Liver (tissue), 9 donors: ENCODE data around the gene CCDC86. TPM values are rescaled to one million over a fixed set of nuclear protein-coding genes. Genes with fewer than 3 reads are reported as not detected.

Experiments
- DNase-seq: peaks from one replicate; pipeline ENCODE4 v3.0.0-alpha.2; 2017; ENCODE audit warnings: low spot score
- H3K27ac ChIP-seq, 2 donors: one replicate each; pipeline ENCODE4 v1.7.0; 2013; ENCODE audit warnings: inconsistent platforms in 2 of 2, low read length in 2 of 2, control low read depth in 1 of 2, low read depth in 1 of 2, mild to moderate bottlenecking in 1 of 2
- H3K27me3 ChIP-seq, 4 donors: one replicate each; pipeline versions ENCODE4 v1.6.1 to v1.7.0; 2013; ENCODE audit warnings: low read length in 3 of 4, inconsistent platforms in 1 of 4, mild to moderate bottlenecking in 1 of 4, moderate library complexity in 1 of 4; ENCODE audit not compliant: control insufficient read depth in 4 of 4, insufficient read depth in 4 of 4
- H3K36me3 ChIP-seq, 4 donors: one replicate each; pipeline versions ENCODE4 v1.6.1 to v1.7.0; 2013; ENCODE audit warnings: low read length in 3 of 4, mild to moderate bottlenecking in 3 of 4, low read depth in 1 of 4, moderate library complexity in 1 of 4; ENCODE audit not compliant: control insufficient read depth in 4 of 4, insufficient read depth in 3 of 4
- H3K4me1 ChIP-seq, 4 donors: one replicate each; pipeline versions ENCODE4 v1.6.1 to v1.7.0; 2013; ENCODE audit warnings: low read length in 3 of 4, mild to moderate bottlenecking in 3 of 4, moderate library complexity in 1 of 4; ENCODE audit not compliant: control insufficient read depth in 4 of 4, insufficient read depth in 4 of 4
- H3K4me3 ChIP-seq, 3 donors: one replicate each; pipeline versions ENCODE4 v1.6.1 to v1.7.0; 2013; ENCODE audit warnings: low read length in 3 of 3, control low read depth in 1 of 3, low read depth in 1 of 3, mild to moderate bottlenecking in 1 of 3
- H3K9ac ChIP-seq, 2 donors: one replicate each; pipeline ENCODE4 v1.7.0; 2013; ENCODE audit warnings: low read length in 2 of 2, mild to moderate bottlenecking in 2 of 2, moderate library complexity in 2 of 2, control low read depth in 1 of 2, low read depth in 1 of 2
- H3K9me3 ChIP-seq, 4 donors: one replicate each; pipeline versions ENCODE4 v1.6.1 to v1.7.0; 2013; ENCODE audit warnings: low read length in 3 of 4; ENCODE audit not compliant: control insufficient read depth in 4 of 4
- ATF3 ChIP-seq: IDR thresholded peaks from 2 replicates; pipeline ENCODE4 v1.6.1; 2016; ENCODE audit warnings: antibody characterized with exemption
- CTCF ChIP-seq: fragments of 150-350 bp; IDR thresholded peaks from 2 replicates; pipeline ENCODE4 v1.5.1; 2017; ENCODE audit warnings: improper control_type of control experiment, low read depth, low read length; ENCODE audit not compliant: missing input control
- EGR1 ChIP-seq, 2 donors: IDR thresholded peaks; 2 replicates each; pipeline ENCODE4 v1.6.1; 2016 to 2018; ENCODE audit warnings: antibody characterized with exemption in 2 of 2, low read depth in 2 of 2
- FOXA1 ChIP-seq: IDR thresholded peaks from 2 replicates; pipeline ENCODE4 v1.6.1; 2016; ENCODE audit warnings: antibody characterized with exemption
- FOXA2 ChIP-seq: IDR thresholded peaks from 2 replicates; pipeline ENCODE4 v1.6.1; 2016; ENCODE audit warnings: antibody characterized with exemption
- GABPA ChIP-seq, 2 donors: IDR thresholded peaks in 1 of 2; conservative IDR thresholded peaks in 1 of 2; 2 replicates each; pipeline ENCODE4 v1.6.1; 2016; ENCODE audit warnings: antibody characterized with exemption in 2 of 2, mild to moderate bottlenecking in 1 of 2, moderate library complexity in 1 of 2
- HNF4A ChIP-seq, 2 donors: conservative IDR thresholded peaks; 2 replicates each; pipeline ENCODE4 v1.6.1; 2016; ENCODE audit warnings: antibody characterized with exemption in 2 of 2, mild to moderate bottlenecking in 2 of 2
- HNF4G ChIP-seq: IDR thresholded peaks from 2 replicates; pipeline ENCODE4 v1.6.1; 2016; ENCODE audit warnings: antibody characterized with exemption
- JUND ChIP-seq, 2 donors: IDR thresholded peaks; 2 replicates each; pipeline ENCODE4 v1.6.1; 2016; ENCODE audit warnings: antibody characterized with exemption in 2 of 2
- MAX ChIP-seq: IDR thresholded peaks from 2 replicates; pipeline ENCODE4 v1.6.1; 2016; ENCODE audit warnings: antibody characterized with exemption
- NR2F2 ChIP-seq: IDR thresholded peaks from 2 replicates; pipeline ENCODE4 v1.6.1; 2016; ENCODE audit warnings: antibody characterized with exemption
- RAD21 ChIP-seq, 2 donors: IDR thresholded peaks; 2 replicates each; pipeline ENCODE4 v1.6.1; 2016; ENCODE audit warnings: antibody characterized with exemption in 2 of 2, mild to moderate bottlenecking in 2 of 2
- REST ChIP-seq: IDR thresholded peaks from 2 replicates; pipeline ENCODE4 v1.6.1; 2016; ENCODE audit warnings: antibody characterized with exemption, mild to moderate bottlenecking
- RXRA ChIP-seq, 2 donors: IDR thresholded peaks; 2 replicates each; pipeline ENCODE4 v1.6.1; 2017 to 2018; ENCODE audit warnings: antibody characterized with exemption in 2 of 2, mild to moderate bottlenecking in 1 of 2
- SP1 ChIP-seq: IDR thresholded peaks from 2 replicates; pipeline ENCODE4 v1.6.1; 2018; ENCODE audit warnings: antibody characterized with exemption, mild to moderate bottlenecking
- TAF1 ChIP-seq: conservative IDR thresholded peaks from 2 replicates; pipeline ENCODE4 v1.6.1; 2016; ENCODE audit warnings: antibody characterized with exemption, mild to moderate bottlenecking
- YY1 ChIP-seq: IDR thresholded peaks from 2 replicates; pipeline ENCODE4 v1.6.1; 2016; ENCODE audit warnings: antibody characterized with exemption, mild to moderate bottlenecking
- ZBTB33 ChIP-seq: IDR thresholded peaks from 2 replicates; pipeline ENCODE4 v1.6.1; 2016; ENCODE audit warnings: antibody characterized with exemption
- WGBS: extraction: QIAGEN DNeasy Blood & Tissue Kit; methylation state at CpG from one replicate; pipeline ENCODE4 v1.1.7; 2013; 5-methylcytosine and 5-hydroxymethylcytosine counted together
- polyA plus RNA-seq, 2 donors: library from polyadenylated mRNA; stranded (reverse) in 1 of 2; unstranded in 1 of 2; fragments of 200-250 nt in 1 of 2; fragments of >200 nt in 1 of 2; fragmentation: Nextera tagmentation in 1 of 2; extraction: Ambion mirVana in 1 of 2; gene quantifications; one replicate each; pipeline versions ENCODE4 v1.2.1 to v1.2.3, GENCODE V29; 2013 to 2015
- total RNA-seq, 2 donors: library from RNA; depleted of rRNA; stranded (reverse); fragments of >200 nt; gene quantifications; one replicate each; pipeline ENCODE4 v1.2.3, GENCODE V29; 2014
- donor health status: healthy.
- donor health status: healthy.
- donor health status: healthy.
- donor health status: healthy.
- donor health status: healthy.

The CCDC86 gene
- total and polyA plus RNA-seq, 4 donors: 5.0 to 9.4 (median 5.7) TPM

- Histone ChIP-seq H3K27ac (no peak overlapping the region), H3K9me3 (no peaks in the 10 kb centered on the region), H3K27me3 (no peaks in the 10 kb centered on the region), H3K4me3 (no peak overlapping the region), H3K4me1 (no peaks in the 10 kb centered on the region), H3K36me3 (peaks cover 2 to 22% (median 17%) of the 10 kb centered on the region in 4 donors), H3K9ac (no peak overlapping the region)
- WGBS: 88% methylated on average over 5 of the region's 5 CpGs
- no peak for TF ChIP-seq MAX
- TF ChIP-seq HNF4G: no peak
- no peak for TF ChIP-seq JUND (IDR thresholded peaks at IDR 0.05)
- no peak for TF ChIP-seq YY1
- TF ChIP-seq NR2F2: no peak
- TF ChIP-seq RXRA (IDR thresholded peaks at IDR 0.05): no peak
- TF ChIP-seq ATF3: no peak
- TF ChIP-seq GABPA (IDR thresholded peaks at IDR 0.05 in 1 of 2, conservative IDR thresholded peaks at IDR 0.05 in 1 of 2): no peak
- no peak for TF ChIP-seq RAD21 (IDR thresholded peaks at IDR 0.05)
- TF ChIP-seq ZBTB33: no peak
- TF ChIP-seq REST: no peak
- TF ChIP-seq FOXA2: no peak
- TF ChIP-seq TAF1: no peak
- TF ChIP-seq SP1: no peak
- no peak for TF ChIP-seq CTCF
- no peak for TF ChIP-seq HNF4A (conservative IDR thresholded peaks at IDR 0.05)
- TF ChIP-seq FOXA1: no peak
- no peak for TF ChIP-seq EGR1 (IDR thresholded peaks at IDR 0.05; ENCODE audit: low read depth in 2 of 2)
- no peak for DNase-seq
Measured at GRCh38 chr11:60878245-60879101, 36.6 kb downstream of the CCDC86 start.
